ENCODE results near the gene ATP1B1. TPM values are rescaled to one million over a fixed set of nuclear protein-coding genes. Genes with fewer than 3 reads are reported as not detected.

The ATP1B1 gene
- total RNA-seq, 4 donors from 2014 or later, result 87.0 to 222 (median 153) TPM

DNA sequence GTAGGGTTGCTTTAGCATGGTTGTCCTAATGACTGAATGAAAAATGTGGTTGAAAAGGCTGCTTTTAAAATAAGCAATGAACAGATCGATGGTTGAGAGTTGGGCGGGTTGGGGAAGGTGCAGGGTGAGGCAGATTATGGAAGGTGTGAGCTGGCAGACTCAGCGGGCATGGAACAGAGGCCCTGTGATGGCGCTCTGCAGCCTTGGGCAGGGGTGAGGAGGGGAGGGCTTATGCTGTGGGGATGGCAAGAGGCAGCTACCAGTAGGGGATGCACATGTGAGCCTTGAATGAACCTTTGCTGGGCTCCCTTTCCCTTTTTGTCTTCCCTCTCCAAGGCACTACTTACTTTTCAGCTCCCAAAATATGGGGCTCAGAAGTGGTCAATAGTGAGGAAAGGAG is 30.9 kb downstream of the ATP1B1 start:
- no peak for TF ChIP-seq POLR2A (IDR thresholded peaks at IDR 0.05)
- TF ChIP-seq, protein P1, sequence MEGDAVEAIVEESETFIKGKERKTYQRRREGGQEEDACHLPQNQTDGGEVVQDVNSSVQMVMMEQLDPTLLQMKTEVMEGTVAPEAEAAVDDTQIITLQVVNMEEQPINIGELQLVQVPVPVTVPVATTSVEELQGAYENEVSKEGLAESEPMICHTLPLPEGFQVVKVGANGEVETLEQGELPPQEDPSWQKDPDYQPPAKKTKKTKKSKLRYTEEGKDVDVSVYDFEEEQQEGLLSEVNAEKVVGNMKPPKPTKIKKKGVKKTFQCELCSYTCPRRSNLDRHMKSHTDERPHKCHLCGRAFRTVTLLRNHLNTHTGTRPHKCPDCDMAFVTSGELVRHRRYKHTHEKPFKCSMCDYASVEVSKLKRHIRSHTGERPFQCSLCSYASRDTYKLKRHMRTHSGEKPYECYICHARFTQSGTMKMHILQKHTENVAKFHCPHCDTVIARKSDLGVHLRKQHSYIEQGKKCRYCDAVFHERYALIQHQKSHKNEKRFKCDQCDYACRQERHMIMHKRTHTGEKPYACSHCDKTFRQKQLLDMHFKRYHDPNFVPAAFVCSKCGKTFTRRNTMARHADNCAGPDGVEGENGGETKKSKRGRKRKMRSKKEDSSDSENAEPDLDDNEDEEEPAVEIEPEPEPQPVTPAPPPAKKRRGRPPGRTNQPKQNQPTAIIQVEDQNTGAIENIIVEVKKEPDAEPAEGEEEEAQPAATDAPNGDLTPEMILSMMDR (IDR thresholded peaks at IDR 0.05), result no peak
- WGBS, 2 donors, result 93 to 100% methylated on average over 4 of the region's 4 CpGs
- Histone ChIP-seq H3K4me1 (peaks cover 0 to 16% (median 0%) of the 10 kb centered on the region in 3 donors), H3K27me3 (no peaks in the 10 kb centered on the region), H3K27ac (no peak overlapping the region), H3K4me3 (no peak overlapping the region), H3K36me3 (peaks cover 0 to 14% (median 0%) of the 10 kb centered on the region in 3 donors), H3K9me3 (no peaks in the 10 kb centered on the region)
- no peak for DNase-seq
- intact Hi-C loops (cut with DNase I), result no loop called here

DNA sequence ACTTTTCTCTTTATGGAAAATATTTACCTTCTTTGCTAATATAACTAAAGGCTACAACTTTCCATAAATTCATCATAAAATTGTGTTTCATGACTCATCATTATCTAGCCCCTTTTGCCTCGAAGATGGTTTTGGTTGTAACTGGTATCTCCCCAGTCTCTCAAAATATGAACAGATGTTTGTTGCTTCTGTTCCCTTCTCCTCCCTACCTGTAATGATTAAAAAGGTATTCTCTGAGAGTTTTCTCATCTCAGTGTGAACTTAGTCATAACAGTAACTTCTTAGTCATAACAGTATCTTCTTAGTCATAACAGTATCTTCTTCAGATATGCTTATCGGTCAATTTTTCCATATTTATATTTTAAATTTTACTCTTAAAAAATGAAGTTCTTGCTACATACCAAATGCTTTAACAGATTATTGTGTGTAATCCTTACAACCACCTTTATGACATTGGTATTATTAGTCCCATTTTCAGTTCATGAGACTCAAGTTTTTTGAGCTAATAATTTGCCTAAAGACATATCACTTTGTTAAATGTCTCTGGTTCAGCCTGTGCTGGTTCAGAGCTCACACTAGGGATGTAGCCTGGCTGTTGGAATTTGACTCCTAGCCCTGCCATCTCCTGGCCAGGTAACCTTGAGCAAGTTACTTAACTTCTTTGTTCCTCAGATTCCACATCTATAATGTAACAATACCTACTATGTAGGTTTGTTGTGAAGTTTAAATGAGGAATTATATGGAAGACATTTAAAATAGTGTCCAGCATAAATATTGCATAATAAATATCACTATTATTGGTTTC is 32.6 kb downstream of the ATP1B1 start:
- 67 to 77% methylated on average over 2 of the region's 2 CpGs for WGBS, 2 donors
- H3K27ac ChIP-seq, result no peak overlapping the region
- no peaks in the 10 kb centered on the region for H3K27me3 ChIP-seq
- H3K4me1 ChIP-seq, result peaks cover 0 to 5% (median 0%) of the 10 kb centered on the region in 3 donors
- no peaks in the 10 kb centered on the region for H3K9me3 ChIP-seq
- H3K4me3 ChIP-seq, result no peak overlapping the region
- no peak for DNase-seq
- no peak for TF ChIP-seq POLR2A (IDR thresholded peaks at IDR 0.05)
- TF ChIP-seq, protein P1 (IDR thresholded peaks at IDR 0.05), result no peak
- no peaks in the 10 kb centered on the region for H3K36me3 ChIP-seq
- intact Hi-C loops (cut with DNase I), result no loop called here

DNA sequence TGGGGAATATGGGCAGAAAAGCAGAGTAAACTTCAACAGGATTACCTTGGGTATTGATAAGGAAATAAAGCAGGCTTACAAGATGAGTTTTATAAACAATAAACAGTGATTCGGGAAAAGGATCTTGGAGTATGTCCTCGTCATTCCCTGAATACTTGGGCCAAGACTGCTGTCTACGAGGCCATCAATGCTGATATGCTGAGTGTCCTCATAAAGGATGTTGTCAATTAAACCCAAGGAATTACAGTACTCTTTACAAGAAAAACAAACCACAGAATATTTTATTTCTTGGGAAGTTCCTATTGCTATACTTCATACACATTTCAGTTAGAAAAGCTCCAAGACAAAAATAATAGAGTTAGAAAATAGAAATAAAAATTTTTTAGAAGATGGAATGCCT is 34.9 kb downstream of the ATP1B1 start:
- WGBS, 2 donors, result 83 to 95% methylated on average over 3 of the region's 3 CpGs

DNA sequence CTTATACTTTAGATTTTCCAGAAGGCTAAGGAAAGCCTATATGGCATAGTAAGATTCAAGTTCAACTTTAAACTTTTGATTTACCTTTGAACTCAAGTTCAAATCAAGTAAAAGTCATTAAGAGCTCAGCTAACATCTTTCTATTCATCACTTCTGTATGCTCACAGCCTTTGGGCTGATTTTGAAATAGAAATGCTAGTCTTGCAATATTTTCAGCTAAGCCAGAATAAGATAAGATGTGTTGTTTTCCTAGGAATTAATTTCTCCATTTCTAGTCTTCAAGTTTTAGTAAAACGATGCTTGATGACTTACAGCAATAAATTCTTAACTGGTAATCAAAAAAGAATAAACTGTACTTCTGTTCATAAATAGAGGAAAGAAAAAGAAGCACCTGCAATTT is 35.6 kb downstream of the ATP1B1 start:
- Histone ChIP-seq H3K27ac (no peak overlapping the region), H3K9me3 (no peaks in the 10 kb centered on the region), H3K4me1 (no peaks in the 10 kb centered on the region), H3K36me3 (no peaks in the 10 kb centered on the region), H3K4me3 (no peak overlapping the region), H3K27me3 (no peaks in the 10 kb centered on the region)
- DNase-seq, result no peak
- whole genome bisulfite sequencing, 2 donors, result 0 to 21% methylated on average over 1 of the region's 1 CpG
- TF ChIP-seq, protein P1 (IDR thresholded peaks at IDR 0.05), result no peak
- TF ChIP-seq POLR2A (IDR thresholded peaks at IDR 0.05), result no peak
- intact Hi-C loops (cut with DNase I), result no loop called here

More for the DNA sequence above, 34.9 kb downstream of the ATP1B1 start:
- TF ChIP-seq, protein P1 (IDR thresholded peaks at IDR 0.05), result no peak
- TF ChIP-seq POLR2A (IDR thresholded peaks at IDR 0.05), result no peak
- Histone ChIP-seq H3K4me1 (no peaks in the 10 kb centered on the region), H3K36me3 (no peaks in the 10 kb centered on the region), H3K27ac (no peak overlapping the region), H3K4me3 (no peak overlapping the region), H3K9me3 (no peaks in the 10 kb centered on the region), H3K27me3 (no peaks in the 10 kb centered on the region)
- intact Hi-C loops (cut with DNase I), result no loop called here
- no peak for DNase-seq

DNA sequence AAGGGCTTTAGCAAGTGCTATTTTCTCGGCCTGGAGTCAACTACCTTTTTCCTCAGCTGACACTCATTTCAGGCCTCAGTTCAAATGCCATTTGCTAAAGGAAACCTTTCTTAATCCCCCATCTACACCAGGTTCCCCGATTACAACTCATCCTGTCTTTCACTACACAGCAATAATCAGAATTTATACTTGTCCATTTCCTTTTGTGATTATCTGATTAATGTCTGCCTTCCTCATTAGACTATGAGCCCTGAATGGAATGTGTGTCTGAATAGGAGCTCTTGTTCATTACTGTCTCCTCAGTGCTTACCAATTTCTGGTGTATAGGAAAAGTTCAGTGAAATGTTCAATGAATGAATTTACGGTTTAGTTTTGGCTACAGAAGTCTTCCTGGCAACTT is 36.9 kb downstream of the ATP1B1 start:
- no peak overlapping the region for H3K4me3 ChIP-seq
- H3K36me3 ChIP-seq, result no peaks in the 10 kb centered on the region
- H3K27ac ChIP-seq, result no peak overlapping the region
- no peaks in the 10 kb centered on the region for H3K4me1 ChIP-seq
- H3K9me3 ChIP-seq, result no peaks in the 10 kb centered on the region
- intact Hi-C loops (cut with DNase I), result no loop called here
- 79 to 82% methylated on average over 3 of the region's 3 CpGs for WGBS, 2 donors
- no peaks in the 10 kb centered on the region for H3K27me3 ChIP-seq
- TF ChIP-seq POLR2A (IDR thresholded peaks at IDR 0.05), result no peak
- TF ChIP-seq, protein P1 (IDR thresholded peaks at IDR 0.05), result no peak
- no peak for DNase-seq
